HepG2 (cell line): ENCODE data around the gene FBXW8. TPM values are rescaled to one million over a fixed set of nuclear protein-coding genes. Genes with fewer than 3 reads are reported as not detected.
A peak's percentile ranks its signal among the peaks of the same experiment; 100 is the strongest.

ENCODE experiments used
- AFF4 ChIP-seq: sonication (generic); formaldehyde crosslinking; IDR thresholded peaks from 2 replicates; pipeline ENCODE4 v1.4.0; 2020; ENCODE audit warnings: missing genetic modification reagents
- CHCHD3 ChIP-seq: sonication (generic); formaldehyde crosslinking; IDR thresholded peaks from 2 replicates; pipeline ENCODE4 v1.8.0; 2022; ENCODE audit warnings: mild to moderate bottlenecking, missing genetic modification reagents, moderate library complexity
- CSRNP1 ChIP-seq: sonication (generic); formaldehyde crosslinking; IDR thresholded peaks from 2 replicates; pipeline ENCODE4 v1.8.1; 2023; ENCODE audit warnings: mild to moderate bottlenecking, missing genetic modification reagents
- HNF4G ChIP-seq, 2 experiments: sonication (generic) in 1 of 2; formaldehyde crosslinking in 1 of 2; IDR thresholded peaks; 2 replicates each; pipeline versions ENCODE4 v1.4.0 to v1.6.1; 2011 to 2020; ENCODE audit warnings: borderline replicate concordance in 2 of 2, low read depth in 2 of 2, mild to moderate bottlenecking in 2 of 2, low read length in 1 of 2, missing genetic modification reagents in 1 of 2, moderate library complexity in 1 of 2
- HNRNPK ChIP-seq: fragments of 200-400 bp; formaldehyde crosslinking; IDR thresholded peaks from 2 replicates; pipeline ENCODE4 v1.6.1; 2018; ENCODE audit warnings: low read length, low read depth, moderate library complexity, mild to moderate bottlenecking; ENCODE audit not compliant: poor library complexity, severe bottlenecking
- NR0B2 ChIP-seq: sonication (generic); formaldehyde crosslinking; IDR thresholded peaks from 2 replicates; pipeline ENCODE4 v1.4.0; 2020; ENCODE audit warnings: mild to moderate bottlenecking, missing genetic modification reagents
- RBM22 ChIP-seq: fragments of 200-400 bp; formaldehyde crosslinking; optimal IDR thresholded peaks from 2 replicates; pipeline ENCODE3; 2017; ENCODE audit warnings: mild to moderate bottlenecking, low read length, moderate library complexity
- RFX5 ChIP-seq: IDR thresholded peaks from 2 replicates; pipeline ENCODE4 v1.6.1; 2011; ENCODE audit warnings: low read depth, low read length, improper control_type of control experiment
- THAP11 ChIP-seq: IDR thresholded peaks from 2 replicates; pipeline ENCODE4 v1.6.1; 2016; ENCODE audit warnings: missing biosample characterization, missing genetic modification reagents
- U2AF2 ChIP-seq: fragments of 200-400 bp; formaldehyde crosslinking; IDR thresholded peaks from 2 replicates; pipeline ENCODE4 v1.6.1; 2017; ENCODE audit warnings: low read depth, mild to moderate bottlenecking, low read length
- ZFP90 ChIP-seq: sonication (generic); formaldehyde crosslinking; IDR thresholded peaks from 2 replicates; pipeline ENCODE4 v1.8.0; 2022; ENCODE audit warnings: missing genetic modification reagents, mild to moderate bottlenecking, inconsistent platforms, borderline replicate concordance
- ZNF142 ChIP-seq: sonication (generic); formaldehyde crosslinking; IDR thresholded peaks from 2 replicates; pipeline ENCODE4 v1.4.0; 2020; ENCODE audit warnings: missing genetic modification reagents
- ZNF3 ChIP-seq: IDR thresholded peaks from 2 replicates; pipeline ENCODE4 v1.7.0; 2017; ENCODE audit warnings: inconsistent platforms
- ZNF362 ChIP-seq: sonication (generic); formaldehyde crosslinking; IDR thresholded peaks from 2 replicates; pipeline ENCODE4 v1.4.0; 2020; ENCODE audit warnings: missing genetic modification reagents, mild to moderate bottlenecking, borderline replicate concordance
- ZNF577 ChIP-seq: sonication (generic); formaldehyde crosslinking; IDR thresholded peaks from 2 replicates; pipeline ENCODE4 v1.4.0; 2020; ENCODE audit warnings: mild to moderate bottlenecking, low read depth, missing genetic modification reagents, borderline replicate concordance
- ZNF749 ChIP-seq: sonication (generic); formaldehyde crosslinking; IDR thresholded peaks from 2 replicates; pipeline ENCODE4 v1.8.0; 2022; ENCODE audit warnings: mild to moderate bottlenecking, missing genetic modification reagents, moderate library complexity, borderline replicate concordance
- polyA plus RNA-seq, 8 experiments: library from polyadenylated mRNA; depleted of rRNA in 3 of 8; stranded (reverse) in 7 of 8; unstranded in 1 of 8; fragments of >200 nt; fragmentation: Illumina TruSeq in 4 of 8; extraction: Trizol in 4 of 8; gene quantifications; 2 replicates each; pipeline versions ENCODE4 v1.2.1 to v1.2.3, GENCODE V29; 2011 to 2016; ENCODE audit warnings: low read depth in 4 of 8, missing spikeins in 1 of 8, mixed read lengths in 1 of 8; ENCODE audit not compliant: insufficient read depth in 1 of 8
- total RNA-seq, 5 experiments: library from RNA; depleted of rRNA; stranded (reverse); fragments of >200 nt; fragmentation: Illumina TruSeq; extraction: Trizol; gene quantifications; 2 replicates each; pipeline ENCODE4 v1.2.3, GENCODE V29; 2016; ENCODE audit warnings: low read depth in 1 of 5

Gene FBXW8
- total and polyA plus RNA-seq, 2 of the 13 experiments (the other 11 are each of a cell fraction or from before 2014, with no cell fraction given): 5.1 to 5.9 TPM

- no peak for TF ChIP-seq ZNF3 (CRISPR knock-in tag)
- no peak for TF ChIP-seq ZFP90 (CRISPR knock-in tag)
- no peak for TF ChIP-seq ZNF749 (CRISPR knock-in tag)
- peak; percentile 59; the same call in 1 of the 2 replicates for TF ChIP-seq RFX5
- TF ChIP-seq CHCHD3 (CRISPR knock-in tag): no peak
- TF ChIP-seq ZNF577: no peak
- TF ChIP-seq RBM22: no peak
- TF ChIP-seq HNRNPK: no peak
- no peak for TF ChIP-seq NR0B2 (CRISPR knock-in tag)
- no peak for TF ChIP-seq ZNF142
- no peak; the same call in 1 of the 2 replicates for TF ChIP-seq ZNF362
- TF ChIP-seq HNF4G (IDR thresholded peaks at IDR 0.05; ENCODE audit: borderline replicate concordance, low read depth, low read length): no peak
- no peak for TF ChIP-seq HNF4G (CRISPR knock-in tag; IDR thresholded peaks at IDR 0.05; ENCODE audit: borderline replicate concordance, low read depth)
- no peak for TF ChIP-seq CSRNP1 (CRISPR knock-in tag)
- no peak for TF ChIP-seq U2AF2
- peak; percentile 55; the same call in 1 of the 2 replicates for TF ChIP-seq THAP11 (CRISPR knock-in tag)
- TF ChIP-seq AFF4: no peak
Observed at GRCh38 chr12:116916714-116917114, 6.0 kb downstream of the FBXW8 start (continued).
